ENCODE results near the gene OFD1.

- TF ChIP-seq EZH2 (IDR thresholded peaks at IDR 0.05; ENCODE audit: low read length, unreplicated experiment) (no peak), CTCF (conservative IDR thresholded peaks at IDR 0.05; ENCODE audit: low read depth, low read length) (no peak), EZH2phosphoT487 (IDR thresholded peaks at IDR 0.05; ENCODE audit: borderline replicate concordance, low read length) (no peak)
These were observed 41.3 kb downstream of the OFD1 start for GRCh38 chrX:13775837-13776236.

Measured in PC-3 (cell line).